Spleen (tissue), 7 donors: ENCODE measurements around the gene ITGAV.

Experiments used
- CTCF ChIP-seq, 11 experiments: fragments of 200-600 bp in 7 of 11; fragments of 450-650 bp in 4 of 11; sonication (generic) in 4 of 11; IDR thresholded peaks in 8 of 11; conservative IDR thresholded peaks in 3 of 11; 1 replicate in 7 of 11; 2 replicates in 4 of 11; pipeline versions ENCODE4 v1.4.0 to v1.8.0; 2016 to 2021; ENCODE audit warnings: antibody characterized with exemption in 11 of 11, inconsistent platforms in 4 of 11, mild to moderate bottlenecking in 1 of 11
- POLR2AphosphoS5 ChIP-seq, 3 donors: sonication (generic); formaldehyde crosslinking; IDR thresholded peaks; one replicate each; pipeline ENCODE4 v1.5.1; 2017; ENCODE audit warnings: antibody characterized with exemption in 3 of 3
- donor health status: DM: no; HTN: no; CAD: no; lungs with moderate emphysema.
- donor health status: DM: no; HTN: no; CAD: no.
- donor health status: DM: no; HTN: no; CAD: no.

- TF ChIP-seq CTCF (IDR thresholded peaks at IDR 0.05 in 8 of 11, conservative IDR thresholded peaks at IDR 0.05 in 3 of 11): no peak
- no peak for TF ChIP-seq POLR2AphosphoS5 (IDR thresholded peaks at IDR 0.05)
These were observed 47.6 kb downstream of the ITGAV start for GRCh38 chr2:186637497-186637800.
